Neural progenitor cell (in vitro differentiated cells): ENCODE results near the gene MATN1. TPM values are rescaled to one million over a fixed set of nuclear protein-coding genes. Genes with fewer than 3 reads are reported as not detected.
A peak's percentile ranks its signal among the peaks of the same experiment; 100 is the strongest.

Experiments used
- DNase-seq: peaks from one replicate; pipeline ENCODE4 v3.0.0-alpha.2; 2016; ENCODE audit warnings: low spot score
- H2AFZ ChIP-seq: fragments of 200-600 bp; sonication (generic); replicated peaks from 2 replicates; pipeline ENCODE4 v1.6.1; 2016; ENCODE audit warnings: antibody characterized with exemption
- H3F3A ChIP-seq: fragments of 200-600 bp; sonication (generic); 2 replicates; pipeline ENCODE4 v1.6.1; 2016; ENCODE audit warnings: antibody characterized with exemption, low read depth
- H3K27ac ChIP-seq: fragments of 200-600 bp; sonication (generic); 2 replicates; pipeline ENCODE4 v1.5.1; 2016; ENCODE audit warnings: mild to moderate bottlenecking
- H3K27me3 ChIP-seq: fragments of 200-600 bp; sonication (generic); 2 replicates; pipeline ENCODE4 v1.6.1; 2016; ENCODE audit warnings: mild to moderate bottlenecking, moderate library complexity
- H3K36me3 ChIP-seq: fragments of 200-600 bp; sonication (generic); 2 replicates; pipeline ENCODE4 v1.5.1; 2016
- H3K4me1 ChIP-seq: fragments of 200-600 bp; sonication (generic); 2 replicates; pipeline ENCODE4 v1.6.1; 2016; ENCODE audit warnings: mixed run types
- H3K4me2 ChIP-seq: fragments of 200-600 bp; sonication (generic); 2 replicates; pipeline ENCODE4 v1.6.1; 2016
- H3K4me3 ChIP-seq: fragments of 200-600 bp; sonication (generic); 2 replicates; pipeline ENCODE4 v1.5.1; 2016
- H3K79me2 ChIP-seq: fragments of 200-600 bp; sonication (generic); 2 replicates; pipeline ENCODE4 v1.6.1; 2016; ENCODE audit warnings: low read depth
- H3K9ac ChIP-seq: fragments of 200-600 bp; sonication (generic); 2 replicates; pipeline ENCODE4 v1.6.1; 2016
- H3K9me3 ChIP-seq: fragments of 200-600 bp; sonication (generic); 2 replicates; pipeline ENCODE4 v1.5.1; 2016; ENCODE audit warnings: low read depth
- H4K20me1 ChIP-seq: fragments of 200-600 bp; sonication (generic); 2 replicates; pipeline ENCODE4 v1.6.1; 2016; ENCODE audit warnings: low read depth
- H3K27ac Mint-ChIP-seq: 3 replicates; pipeline ENCODE4 v1.8.0; 2021; ENCODE audit warnings: mixed read lengths
- H3K27me3 Mint-ChIP-seq: 2 replicates; pipeline ENCODE4 v1.8.0; 2022; ENCODE audit warnings: low read depth, mild to moderate bottlenecking, inconsistent platforms, moderate library complexity, mixed read lengths; ENCODE audit not compliant: insufficient read depth
- H3K36me3 Mint-ChIP-seq: 3 replicates; pipeline ENCODE4 v1.8.0; 2021; ENCODE audit warnings: mixed read lengths
- H3K4me1 Mint-ChIP-seq: 3 replicates; pipeline ENCODE4 v1.8.0; 2021; ENCODE audit warnings: mixed read lengths
- H3K4me3 Mint-ChIP-seq: 3 replicates; pipeline ENCODE4 v1.8.0; 2021; ENCODE audit warnings: mild to moderate bottlenecking, moderate library complexity, mixed read lengths
- H3K9me3 Mint-ChIP-seq: 3 replicates; pipeline ENCODE4 v1.8.0; 2020; ENCODE audit warnings: mixed read lengths
- EZH2 ChIP-seq: fragments of 200-600 bp; sonication (generic); IDR thresholded peaks from 2 replicates; pipeline ENCODE4 v1.6.1; 2017; ENCODE audit warnings: antibody characterized with exemption, mild to moderate bottlenecking, moderate library complexity
- EZH2phosphoT487 ChIP-seq: fragments of 200-600 bp; sonication (generic); IDR thresholded peaks from 2 replicates; pipeline ENCODE4 v1.6.1; 2017; ENCODE audit warnings: antibody characterized with exemption
- total RNA-seq: library from RNA; depleted of rRNA; stranded (reverse); fragments of >200 nt; gene quantifications from 2 replicates; pipeline ENCODE4 v1.2.3, GENCODE V29; 2015; ENCODE audit warnings: low replicate concordance
- TF ChIP-seq, protein P1 (sequence below): fragments of 200-600 bp; sonication (generic); IDR thresholded peaks from 2 replicates; pipeline ENCODE4 v1.5.1; 2017; ENCODE audit warnings: antibody characterized with exemption, mild to moderate bottlenecking

MATN1 gene
- total RNA-seq, 1 donor from 2014 or later, result not detected

DNA sequence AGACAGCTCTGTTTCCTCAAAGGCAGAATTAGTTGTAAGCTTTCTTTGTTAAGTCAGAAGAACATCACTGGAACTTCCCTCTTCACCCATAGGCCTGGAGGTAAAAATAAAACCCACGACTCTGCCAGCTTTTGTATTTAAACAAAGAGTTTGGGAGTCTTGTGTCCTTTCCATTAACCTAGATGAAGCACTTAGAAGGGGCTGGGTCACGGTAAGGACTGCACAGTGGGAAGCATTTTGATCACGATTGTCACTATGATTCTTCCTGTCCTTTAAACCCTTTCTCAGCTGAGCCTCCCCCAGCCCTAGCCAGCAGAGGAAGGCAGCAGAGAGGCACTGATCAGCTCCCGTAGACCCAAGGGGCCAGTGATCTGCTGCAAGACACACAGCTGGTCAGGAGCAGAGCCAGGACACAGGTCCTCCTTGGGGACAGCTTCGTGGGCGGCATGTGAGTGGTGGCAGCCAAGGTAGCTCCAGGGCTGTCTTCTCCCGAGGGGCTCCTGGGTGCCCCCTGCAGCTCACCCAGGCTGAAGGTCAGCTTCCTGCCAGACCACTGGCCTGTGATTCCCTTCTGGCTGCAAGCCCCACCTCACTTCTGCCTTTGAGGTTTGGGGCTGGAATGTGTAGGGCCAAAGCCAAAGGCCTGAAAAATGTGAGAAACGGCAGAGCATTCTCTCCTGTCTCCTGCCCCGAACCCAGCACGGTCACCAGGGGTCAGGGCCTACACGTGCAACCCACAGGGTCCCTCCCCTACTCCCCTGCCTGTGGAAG is 38.2 kb upstream of the MATN1 start:
- Mint-ChIP-seq H3K36me3 (no peaks in the 10 kb centered on the region), H3K4me1 (peaks cover 36% of the 10 kb centered on the region), H3K4me3 (no peak overlapping the region), H3K9me3 (peaks cover 5% of the 10 kb centered on the region), H3K27me3 (peaks cover 3% of the 10 kb centered on the region), H3K27ac (peak overlapping the region; percentile 53)
- TF ChIP-seq EZH2, result no peak
- TF ChIP-seq, protein P1, sequence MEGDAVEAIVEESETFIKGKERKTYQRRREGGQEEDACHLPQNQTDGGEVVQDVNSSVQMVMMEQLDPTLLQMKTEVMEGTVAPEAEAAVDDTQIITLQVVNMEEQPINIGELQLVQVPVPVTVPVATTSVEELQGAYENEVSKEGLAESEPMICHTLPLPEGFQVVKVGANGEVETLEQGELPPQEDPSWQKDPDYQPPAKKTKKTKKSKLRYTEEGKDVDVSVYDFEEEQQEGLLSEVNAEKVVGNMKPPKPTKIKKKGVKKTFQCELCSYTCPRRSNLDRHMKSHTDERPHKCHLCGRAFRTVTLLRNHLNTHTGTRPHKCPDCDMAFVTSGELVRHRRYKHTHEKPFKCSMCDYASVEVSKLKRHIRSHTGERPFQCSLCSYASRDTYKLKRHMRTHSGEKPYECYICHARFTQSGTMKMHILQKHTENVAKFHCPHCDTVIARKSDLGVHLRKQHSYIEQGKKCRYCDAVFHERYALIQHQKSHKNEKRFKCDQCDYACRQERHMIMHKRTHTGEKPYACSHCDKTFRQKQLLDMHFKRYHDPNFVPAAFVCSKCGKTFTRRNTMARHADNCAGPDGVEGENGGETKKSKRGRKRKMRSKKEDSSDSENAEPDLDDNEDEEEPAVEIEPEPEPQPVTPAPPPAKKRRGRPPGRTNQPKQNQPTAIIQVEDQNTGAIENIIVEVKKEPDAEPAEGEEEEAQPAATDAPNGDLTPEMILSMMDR, result no peak
- TF ChIP-seq EZH2phosphoT487, result no peak
- Histone ChIP-seq H3K79me2 (no peaks in the 10 kb centered on the region), H3K27ac (no peak overlapping the region), H3K9ac (peak overlapping the region; percentile 0), H3F3A (no peaks in the 10 kb centered on the region), H3K36me3 (no peaks in the 10 kb centered on the region), H4K20me1 (no peaks in the 10 kb centered on the region), H3K4me3 (no peak overlapping the region), H3K27me3 (no peaks in the 10 kb centered on the region), H3K4me1 (peaks cover 19% of the 10 kb centered on the region), H3K4me2 (no peak overlapping the region), H3K9me3 (no peaks in the 10 kb centered on the region), H2AFZ (peak overlapping the region; percentile 9)
- no peak for DNase-seq

DNA sequence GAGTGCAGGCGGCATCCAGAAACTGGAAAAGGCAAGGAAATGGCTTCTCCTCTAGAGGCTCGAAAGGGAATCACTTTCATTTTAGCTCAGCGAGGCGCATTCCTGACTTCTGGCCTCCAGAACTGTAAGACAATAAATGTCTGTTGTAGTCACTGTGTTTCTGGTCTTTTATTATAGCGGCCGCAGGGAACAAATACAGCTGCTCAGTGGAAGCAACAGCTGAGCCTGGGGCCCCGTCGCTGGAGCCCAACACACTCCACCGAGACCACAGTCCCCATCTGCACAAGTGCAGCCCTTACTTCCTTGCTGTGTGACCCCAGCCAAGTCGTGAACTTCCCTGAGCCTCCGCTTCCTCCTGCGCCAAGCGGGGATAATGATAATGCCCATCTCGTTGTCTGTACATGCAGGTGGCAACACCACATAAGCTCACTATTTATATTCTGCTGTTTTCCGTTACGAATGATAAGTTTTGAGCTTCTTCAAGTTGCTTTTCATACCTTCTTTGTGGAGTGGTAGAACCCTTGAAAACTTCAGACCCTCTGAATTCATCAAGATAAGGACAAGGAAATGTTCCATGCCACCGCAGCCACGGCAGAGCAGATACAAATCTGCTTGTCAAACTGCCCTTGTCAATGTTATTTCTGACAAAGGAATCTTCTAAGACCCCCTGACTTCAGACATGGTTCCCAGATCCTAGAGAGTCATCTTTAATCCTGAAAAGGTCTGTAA is 37.4 kb upstream of the MATN1 start:
- no peaks in the 10 kb centered on the region for H3K79me2 ChIP-seq
- no peaks in the 10 kb centered on the region for H3F3A ChIP-seq
- no peaks in the 10 kb centered on the region for H3K27me3 ChIP-seq
- no peak overlapping the region for H3K4me3 ChIP-seq
- peaks cover 3% of the 10 kb centered on the region for H3K27me3 Mint-ChIP-seq
- peaks cover 19% of the 10 kb centered on the region for H3K4me1 ChIP-seq
- H3K4me3 Mint-ChIP-seq, result no peak overlapping the region
- peaks cover 36% of the 10 kb centered on the region for H3K4me1 Mint-ChIP-seq
- H3K27ac ChIP-seq, result no peak overlapping the region
- peaks cover 5% of the 10 kb centered on the region for H3K9me3 Mint-ChIP-seq
- no peaks in the 10 kb centered on the region for H3K36me3 Mint-ChIP-seq
- no peak overlapping the region for H3K4me2 ChIP-seq
- H3K27ac Mint-ChIP-seq, result no peak overlapping the region
- TF ChIP-seq, protein P1, result no peak
- TF ChIP-seq EZH2 (no peak), EZH2phosphoT487 (no peak)
- H4K20me1 ChIP-seq, result no peaks in the 10 kb centered on the region
- H3K9ac ChIP-seq, result no peak overlapping the region
- no peak overlapping the region for H2AFZ ChIP-seq
- no peaks in the 10 kb centered on the region for H3K9me3 ChIP-seq
- no peak for DNase-seq
- H3K36me3 ChIP-seq, result no peaks in the 10 kb centered on the region

DNA sequence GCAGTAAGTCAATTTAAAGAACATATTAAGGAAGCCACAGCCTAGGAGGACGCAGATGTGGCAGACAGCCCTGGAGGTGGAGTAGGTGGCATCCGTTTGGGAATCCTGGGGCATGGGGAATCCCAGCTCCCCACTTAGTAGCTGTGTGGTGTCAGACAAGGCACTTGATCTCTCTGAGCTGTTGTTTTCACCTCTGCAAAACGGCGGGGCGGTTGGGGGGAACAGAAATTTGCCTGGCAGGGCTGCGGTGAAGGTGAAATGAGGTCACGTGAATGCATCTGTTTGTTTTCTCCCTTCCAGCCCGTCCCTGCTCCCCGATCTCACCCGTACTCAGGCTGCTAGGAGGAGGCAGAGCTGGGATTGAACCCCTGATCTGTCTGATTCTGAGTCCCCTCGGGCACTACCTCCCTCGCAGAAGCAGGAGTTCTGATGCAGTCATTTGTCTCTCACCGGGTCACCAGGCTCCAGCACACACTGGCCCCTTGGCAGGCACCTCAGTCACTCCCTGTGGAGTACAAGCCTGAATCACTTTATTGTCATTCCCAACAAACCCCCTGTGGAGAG is 36.4 kb upstream of the MATN1 start:
- no peaks in the 10 kb centered on the region for H3K36me3 ChIP-seq
- peaks cover 36% of the 10 kb centered on the region for H3K4me1 Mint-ChIP-seq
- H3K27me3 Mint-ChIP-seq, result peaks cover 3% of the 10 kb centered on the region
- H3K27ac Mint-ChIP-seq, result peak overlapping the region; percentile 58
- no peaks in the 10 kb centered on the region for H3K79me2 ChIP-seq
- no peaks in the 10 kb centered on the region for H4K20me1 ChIP-seq
- H3K4me2 ChIP-seq, result no peak overlapping the region
- DNase-seq, result no peak
- H3F3A ChIP-seq, result no peaks in the 10 kb centered on the region
- no peaks in the 10 kb centered on the region for H3K27me3 ChIP-seq
- H2AFZ ChIP-seq, result no peak overlapping the region
- H3K9me3 ChIP-seq, result no peaks in the 10 kb centered on the region
- peaks cover 19% of the 10 kb centered on the region for H3K4me1 ChIP-seq
- H3K27ac ChIP-seq, result no peak overlapping the region
- H3K4me3 Mint-ChIP-seq, result no peak overlapping the region
- no peak overlapping the region for H3K9ac ChIP-seq
- TF ChIP-seq EZH2 (no peak), EZH2phosphoT487 (no peak)
- TF ChIP-seq, protein P1, result no peak
- peaks cover 5% of the 10 kb centered on the region for H3K9me3 Mint-ChIP-seq
- no peak overlapping the region for H3K4me3 ChIP-seq
- no peaks in the 10 kb centered on the region for H3K36me3 Mint-ChIP-seq
